HG03460 (cell line): Measurements from ENCODE around the gene FCAMR.

Source experiments
- ATAC-seq: cut with Tn5 transposase; IDR thresholded peaks from one replicate; pipeline ENCODE4 v1.9.1; 2021; ENCODE audit not compliant: unreplicated experiment

Gene FCAMR, protein sequence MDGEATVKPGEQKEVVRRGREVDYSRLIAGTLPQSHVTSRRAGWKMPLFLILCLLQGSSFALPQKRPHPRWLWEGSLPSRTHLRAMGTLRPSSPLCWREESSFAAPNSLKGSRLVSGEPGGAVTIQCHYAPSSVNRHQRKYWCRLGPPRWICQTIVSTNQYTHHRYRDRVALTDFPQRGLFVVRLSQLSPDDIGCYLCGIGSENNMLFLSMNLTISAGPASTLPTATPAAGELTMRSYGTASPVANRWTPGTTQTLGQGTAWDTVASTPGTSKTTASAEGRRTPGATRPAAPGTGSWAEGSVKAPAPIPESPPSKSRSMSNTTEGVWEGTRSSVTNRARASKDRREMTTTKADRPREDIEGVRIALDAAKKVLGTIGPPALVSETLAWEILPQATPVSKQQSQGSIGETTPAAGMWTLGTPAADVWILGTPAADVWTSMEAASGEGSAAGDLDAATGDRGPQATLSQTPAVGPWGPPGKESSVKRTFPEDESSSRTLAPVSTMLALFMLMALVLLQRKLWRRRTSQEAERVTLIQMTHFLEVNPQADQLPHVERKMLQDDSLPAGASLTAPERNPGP

DNA sequence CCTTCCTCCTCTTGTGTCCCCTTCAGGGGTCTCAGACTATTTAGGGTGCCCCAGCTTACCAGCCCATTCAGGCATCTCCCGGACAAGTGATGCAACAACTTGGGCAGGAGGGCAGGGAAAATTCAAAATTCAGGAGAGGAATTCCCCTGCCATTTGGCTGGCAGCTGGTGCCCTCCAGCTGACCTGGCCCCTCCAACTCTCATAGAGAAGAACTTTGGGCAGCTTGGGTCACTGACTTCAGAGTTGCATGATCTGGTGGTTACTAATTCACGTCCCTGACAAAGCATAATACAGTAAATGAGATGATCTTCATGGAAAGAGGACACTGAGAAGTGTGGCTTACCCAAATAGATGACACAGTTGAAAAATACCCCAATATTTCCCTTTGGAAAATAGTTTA, at the start of gene FCAMR:
Gene FCAMR, minus strand, starts transcription at position 15 of the 400 bp plus-strand sequence. CDS start 335 bp downstream, outside the sequence.
- no peak for ATAC-seq

DNA sequence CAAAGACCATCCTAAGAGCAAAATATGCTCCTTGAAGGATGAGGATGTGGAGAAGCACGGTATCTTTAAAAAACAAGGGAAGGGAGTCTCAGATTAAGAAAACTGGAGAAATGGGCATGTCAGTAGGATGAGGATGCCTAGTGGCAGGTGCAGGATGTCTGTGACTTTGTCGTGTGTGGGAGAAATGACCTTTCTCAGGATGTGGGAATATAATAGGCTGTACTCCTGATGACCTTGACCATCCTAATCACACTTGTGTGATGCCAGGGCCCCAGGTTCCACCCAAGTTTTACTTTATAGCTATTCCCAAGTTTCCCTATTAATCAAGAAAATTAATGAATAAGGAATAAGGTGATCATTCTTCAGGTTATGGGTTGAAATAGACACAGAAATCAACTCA, 49.4 kb upstream of the FCAMR start:
- no peak for ATAC-seq

GRCh38 chr1:207019161-207019560, 48.9 kb upstream of the FCAMR start:
- ATAC-seq: no peak

GRCh38 chr1:207018707-207019106, 48.4 kb upstream of the FCAMR start:
- no peak for ATAC-seq

GRCh38 chr1:207017615-207018559, 47.6 kb upstream of the FCAMR start:
- ATAC-seq: no peak

DNA sequence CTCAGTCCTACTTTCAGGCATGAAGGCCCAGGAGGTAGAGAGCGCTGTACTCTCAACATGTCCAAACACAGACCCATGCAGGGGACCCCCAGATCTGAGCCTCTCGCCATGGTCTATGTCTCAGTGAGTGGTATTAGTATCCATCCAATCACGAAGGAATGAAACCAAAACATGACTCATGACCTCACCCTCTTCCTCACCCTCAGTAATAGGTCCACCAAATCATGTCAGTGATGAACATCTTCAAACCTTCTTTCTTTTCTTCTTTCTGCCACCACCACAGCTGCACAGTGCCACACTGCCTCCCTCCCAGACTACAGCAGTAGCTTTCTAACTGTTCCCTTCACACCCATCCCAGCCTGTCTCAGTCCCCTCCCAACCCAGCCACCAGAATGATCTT, 45.5 kb upstream of the FCAMR start:
- no peak for ATAC-seq

DNA sequence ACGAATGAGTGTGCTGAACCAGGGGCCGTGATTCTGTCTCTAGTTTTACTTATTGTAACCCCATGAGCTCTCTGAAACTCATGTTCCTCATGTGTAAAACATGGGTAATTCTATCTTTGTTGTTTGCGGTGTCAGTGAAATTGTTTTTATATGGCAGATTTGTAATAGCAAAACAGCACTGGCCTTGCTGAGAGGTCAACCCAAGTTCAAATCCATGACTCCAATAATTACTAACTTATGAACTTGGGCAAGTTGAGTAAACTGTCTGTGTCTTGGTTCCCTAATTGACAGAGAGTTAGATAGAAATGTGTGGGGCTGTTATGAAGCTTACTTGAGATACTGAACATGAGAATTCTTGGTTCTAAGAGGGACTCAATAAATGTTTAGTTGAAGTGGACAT, 44.5 kb upstream of the FCAMR start:
- ATAC-seq: no peak

DNA sequence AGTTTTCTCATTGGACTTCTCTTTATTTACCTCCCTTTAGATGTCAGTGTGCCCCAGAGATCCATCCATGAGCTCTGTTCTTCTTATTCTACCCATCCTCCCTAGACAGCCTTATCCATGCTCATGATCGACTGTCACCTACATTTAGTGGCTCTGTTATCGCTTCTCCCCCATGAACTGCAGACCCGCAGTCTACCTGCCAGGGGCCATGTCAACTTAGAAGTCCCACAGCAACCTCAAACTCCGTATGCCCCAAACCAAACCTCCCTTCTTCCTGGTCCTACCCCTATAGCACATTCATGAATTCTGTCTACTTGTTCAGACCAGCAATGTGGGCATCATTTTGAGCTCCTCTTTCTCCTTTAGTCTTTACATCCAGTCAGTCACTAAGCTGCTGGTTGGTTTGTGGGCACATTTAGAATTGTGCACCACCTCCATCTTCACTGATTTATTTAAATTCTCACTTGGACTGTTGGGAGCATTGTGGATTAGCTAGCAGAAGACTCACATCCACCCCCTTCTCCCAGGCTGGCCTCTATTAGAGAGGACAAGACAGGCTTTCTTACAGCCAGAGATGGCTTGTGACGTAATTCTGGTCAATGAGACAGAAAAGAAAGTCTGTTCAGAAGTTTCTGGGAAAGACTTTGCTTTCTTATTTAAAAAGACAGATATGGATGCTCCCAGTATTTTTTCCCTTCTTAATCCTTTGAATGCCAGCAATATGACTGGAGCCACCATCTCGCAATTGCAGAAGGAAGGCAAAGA, 43.2 kb upstream of the FCAMR start:
- no peak for ATAC-seq

- ATAC-seq: no peak
Observed at GRCh38 chr1:207010726-207011125, 40.5 kb upstream of the FCAMR start.

DNA sequence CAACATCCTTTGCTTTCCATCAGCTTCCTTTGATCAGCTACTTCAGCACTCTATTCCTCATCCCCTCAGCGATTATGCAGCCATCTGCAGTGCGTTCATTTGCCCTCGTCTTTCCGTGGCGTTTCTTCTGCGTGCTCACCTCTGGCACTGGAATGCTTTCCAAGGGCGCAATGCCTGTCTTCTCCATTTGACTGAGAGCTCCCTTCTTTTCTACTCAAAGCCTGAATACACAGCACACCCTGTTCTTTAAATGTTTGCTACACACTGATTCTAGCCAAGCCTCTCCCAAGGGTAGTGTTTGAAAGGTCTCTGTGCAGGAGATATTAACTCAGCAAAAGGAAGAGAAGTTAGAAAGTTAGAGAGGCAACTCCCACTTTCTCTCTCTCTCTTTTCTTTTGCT, 39.7 kb upstream of the FCAMR start:
- ATAC-seq: no peak

DNA sequence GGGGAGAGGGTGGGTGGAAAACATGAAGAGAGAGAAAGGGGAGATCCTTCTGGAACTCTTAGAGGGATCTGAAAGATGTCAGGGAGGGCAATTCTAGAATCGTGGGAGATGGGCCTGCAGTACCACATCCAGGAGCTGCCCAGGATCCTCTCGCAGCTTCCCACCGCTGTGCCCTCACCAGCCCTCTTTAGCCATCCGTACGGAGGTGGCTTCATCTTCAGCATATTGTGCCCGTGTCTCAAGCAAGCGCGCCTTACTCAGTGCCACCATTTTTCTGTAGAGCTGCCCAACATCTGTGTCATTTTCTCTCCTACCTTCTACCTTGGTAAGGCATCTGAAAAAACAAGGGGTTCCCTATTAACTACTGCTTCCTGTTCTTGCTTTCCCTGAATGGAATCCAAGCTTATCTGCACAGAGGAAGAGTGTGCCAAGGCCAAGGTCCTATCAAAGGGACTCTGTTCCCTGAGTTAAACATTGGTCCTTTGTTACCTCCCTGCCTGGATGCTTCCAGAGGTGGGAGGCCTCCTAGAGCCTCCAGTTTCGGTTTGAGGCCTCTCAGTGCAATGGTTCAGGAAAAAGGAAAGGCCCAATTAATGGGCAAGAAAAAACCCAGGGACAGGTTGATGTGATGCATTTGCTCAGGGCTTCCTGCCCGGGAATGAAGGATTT, 39.1 kb upstream of the FCAMR start:
- ATAC-seq: no peak

DNA sequence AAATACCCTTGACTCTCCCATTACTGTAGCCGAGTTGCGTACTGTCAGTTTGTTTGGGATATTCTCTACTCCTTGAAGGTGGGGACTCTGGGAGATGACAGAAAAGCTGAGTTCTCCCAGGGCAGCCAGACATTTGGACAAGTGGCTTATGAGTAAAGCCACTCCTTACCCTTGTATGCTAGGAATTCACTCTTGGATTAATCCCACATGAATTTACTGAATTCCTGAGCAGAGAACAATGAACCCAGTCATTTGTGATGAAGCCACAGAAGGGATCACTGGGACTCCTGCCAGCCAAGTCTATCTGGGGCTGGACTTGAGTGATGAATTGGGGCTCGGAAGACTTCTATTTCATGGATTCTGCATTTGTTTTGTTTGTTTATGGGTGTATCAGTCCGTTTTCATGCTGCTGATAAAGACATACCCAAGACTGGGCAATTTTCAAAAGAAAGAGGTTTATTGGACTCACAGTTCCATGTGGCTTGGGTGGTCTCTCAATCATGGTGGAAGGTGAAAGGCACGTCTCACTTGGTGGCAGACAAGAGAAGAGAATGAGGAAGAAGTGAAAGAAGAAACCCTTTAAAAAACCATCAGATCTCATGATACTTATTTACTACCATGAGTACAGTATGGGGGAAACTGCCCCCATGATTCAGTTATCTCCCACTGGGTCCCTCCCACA, 37.2 kb upstream of the FCAMR start:
- ATAC-seq: no peak

DNA sequence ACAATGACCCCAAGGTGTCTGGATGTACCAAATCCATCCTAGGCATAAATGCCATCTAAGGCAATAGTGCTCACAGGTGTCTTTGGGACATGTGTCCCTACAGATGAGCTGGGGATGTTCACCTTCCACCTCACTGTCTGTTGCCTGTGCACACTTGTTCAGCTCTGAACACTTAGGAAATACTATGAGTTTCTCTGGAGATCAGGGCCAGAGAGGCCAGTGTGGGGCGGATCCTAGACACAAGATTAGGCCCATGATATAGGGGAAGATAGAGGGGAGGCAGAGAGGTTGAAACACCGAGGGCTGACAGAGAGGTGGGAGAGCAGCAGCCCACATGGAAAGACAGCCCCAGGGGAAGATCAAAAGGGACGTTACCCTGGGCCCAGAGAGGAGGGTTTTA, 36.7 kb upstream of the FCAMR start:
- no peak for ATAC-seq

DNA sequence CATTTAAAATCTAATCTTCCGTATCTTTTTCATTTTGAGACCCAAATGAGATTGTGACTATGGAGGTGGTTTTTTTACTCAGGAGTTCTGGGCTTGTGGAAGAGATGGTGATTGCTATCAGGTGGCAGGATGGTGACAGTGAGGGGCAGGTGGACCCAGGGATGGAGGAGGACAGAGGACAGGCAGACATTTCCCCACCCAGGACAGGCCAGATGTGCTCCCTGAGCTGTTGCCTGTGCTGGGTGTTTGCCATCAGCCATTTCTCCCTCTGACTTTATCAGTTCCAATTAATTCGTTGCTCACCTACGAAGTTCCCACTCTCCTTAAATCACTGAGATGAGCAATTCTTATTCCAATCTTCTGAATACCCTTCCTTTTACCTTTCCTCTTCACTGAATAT, 35.8 kb upstream of the FCAMR start:
- ATAC-seq: no peak

GRCh38 chr1:207004931-207005830, 34.9 kb upstream of the FCAMR start:
- ATAC-seq: no peak

DNA sequence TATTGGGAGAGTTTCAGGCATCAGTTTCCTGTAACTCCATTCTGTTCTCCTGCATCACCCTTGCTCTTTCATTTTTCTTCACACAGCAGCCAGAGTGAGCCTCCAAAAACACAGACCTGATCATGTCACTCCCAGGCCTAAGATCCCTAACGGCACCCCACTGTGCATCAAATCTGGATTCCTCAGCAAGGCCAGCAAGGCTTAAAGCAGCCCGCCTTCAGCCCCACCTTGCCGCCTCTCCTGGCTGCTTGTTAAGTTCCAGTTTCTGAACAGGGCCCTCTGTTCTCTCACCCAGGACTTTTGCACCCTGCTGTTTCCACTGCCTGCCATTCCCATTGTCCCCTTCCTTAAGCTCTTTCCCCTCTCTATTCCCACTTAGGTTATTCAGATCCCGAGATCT, 33.0 kb upstream of the FCAMR start:
- ATAC-seq: no peak

DNA sequence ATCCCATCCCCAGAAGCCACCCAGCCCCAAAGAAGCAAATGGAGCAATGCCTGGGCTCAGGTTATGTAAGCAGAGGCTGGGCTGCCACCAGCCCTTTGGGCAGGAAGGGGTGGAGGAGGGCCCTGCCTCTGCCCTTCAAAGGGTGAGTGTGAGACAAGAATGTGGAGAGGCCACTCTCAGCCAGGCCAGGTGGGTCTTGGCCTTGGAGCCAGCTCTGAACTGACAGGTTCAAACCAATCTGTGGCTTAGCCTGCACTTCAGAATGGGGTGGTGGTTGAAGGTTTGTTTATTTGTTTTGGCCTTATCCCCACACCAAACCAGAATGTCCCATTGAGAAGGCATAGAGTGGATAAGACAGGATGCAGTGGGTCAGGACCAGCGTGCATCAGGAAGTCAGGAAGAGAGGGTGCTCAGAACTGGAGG, 32.5 kb upstream of the FCAMR start:
- no peak for ATAC-seq

DNA sequence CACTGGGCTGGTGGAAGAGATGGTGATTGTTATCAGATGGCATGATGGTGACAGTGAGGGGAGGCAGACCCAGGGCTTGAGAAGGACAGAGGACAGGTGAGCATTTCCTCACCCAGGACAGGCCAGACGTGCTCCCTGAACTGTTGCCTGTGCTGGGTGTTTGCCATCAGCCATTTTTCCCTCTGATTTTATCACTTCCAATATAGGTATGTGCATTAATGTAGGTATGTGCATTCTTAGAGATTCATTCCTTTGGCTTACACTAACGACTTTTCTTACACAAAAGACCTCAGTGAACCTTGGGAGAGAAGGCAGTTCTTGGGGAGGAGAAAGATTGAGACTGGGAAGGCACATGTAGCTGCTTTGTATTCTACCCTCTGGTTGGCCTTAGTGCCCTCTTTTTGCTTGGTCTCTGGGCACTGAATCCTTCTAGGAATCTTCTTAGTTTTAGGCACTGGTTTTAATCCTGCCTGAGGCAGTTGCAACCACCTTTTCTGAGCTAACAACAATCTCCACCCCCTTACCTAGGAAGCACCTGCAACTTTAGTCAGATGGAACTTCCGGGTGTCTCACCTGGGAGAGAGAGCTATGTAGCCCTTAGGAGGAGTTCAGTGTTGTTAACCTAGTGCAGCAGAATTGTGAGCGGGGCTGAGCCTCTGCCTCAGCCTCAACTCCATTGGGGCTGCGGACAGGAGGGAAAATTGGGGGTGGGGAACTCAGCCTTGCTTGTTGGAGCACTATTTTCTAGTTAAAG, 31.4 kb upstream of the FCAMR start:
- no peak for ATAC-seq
